HS-27A (cell line): ENCODE measurements around the gene BEST2.
"Not testable (repeated sequence)": the region's sequence is repeated elsewhere in the genome, so short reads cannot be mapped to it uniquely, and the experiment has no call there.

ENCODE experiments used
- DNase-seq: peaks from one replicate; pipeline ENCODE4 v3.0.0-alpha.2; 2012; ENCODE audit warnings: low read depth, missing footprints

Gene BEST2

DNA sequence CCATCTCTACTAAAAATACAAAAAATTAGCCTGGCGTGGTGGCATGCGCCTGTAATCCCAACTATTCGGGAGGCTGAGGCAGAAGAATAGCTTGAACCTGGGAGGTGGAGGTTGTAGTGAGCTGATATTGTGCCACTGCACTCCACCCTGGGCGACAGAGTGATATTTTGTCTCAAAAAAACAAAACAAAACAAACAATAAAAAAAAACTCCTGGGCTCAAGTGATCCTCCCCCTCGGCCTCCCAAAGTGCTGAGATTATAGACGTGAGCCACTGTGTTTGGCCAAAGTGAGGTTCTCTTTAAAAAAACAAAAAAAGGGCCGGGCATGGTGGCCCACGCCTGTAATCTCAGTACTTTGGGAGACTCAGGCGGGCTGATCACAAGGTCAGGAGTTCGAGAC is 35.9 kb downstream of the BEST2 start:
- no peak for DNase-seq

DNA sequence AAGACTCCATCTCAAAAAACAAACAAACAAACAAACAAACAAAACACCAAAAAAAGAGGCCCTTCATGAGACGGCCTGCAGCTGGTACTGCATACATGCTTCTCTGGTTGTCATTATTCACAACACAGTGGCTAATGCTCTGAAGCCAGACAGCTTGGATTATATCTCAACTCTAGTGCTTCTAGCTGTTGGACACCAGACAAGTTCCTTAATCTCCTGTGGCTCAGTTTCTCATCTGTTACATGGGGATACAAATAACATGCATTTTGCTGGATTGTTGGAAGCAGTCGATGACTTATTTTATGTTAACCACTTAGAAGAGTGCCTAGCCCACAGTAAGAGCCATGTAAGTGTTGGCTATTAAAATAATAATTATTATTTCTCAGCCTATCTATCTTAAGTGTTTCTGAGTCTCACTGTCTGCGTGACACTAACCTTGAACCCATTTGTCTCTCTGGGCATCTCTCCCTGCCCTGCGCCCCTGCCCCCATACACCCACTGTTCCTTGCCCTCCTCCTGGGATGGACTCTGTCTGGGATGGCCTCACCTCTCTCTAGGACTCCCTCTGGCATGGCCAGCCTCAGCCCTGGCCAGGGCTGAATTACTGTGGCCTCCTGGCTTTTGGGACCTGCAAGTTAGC is 36.6 kb downstream of the BEST2 start:
- no peak for DNase-seq

DNA sequence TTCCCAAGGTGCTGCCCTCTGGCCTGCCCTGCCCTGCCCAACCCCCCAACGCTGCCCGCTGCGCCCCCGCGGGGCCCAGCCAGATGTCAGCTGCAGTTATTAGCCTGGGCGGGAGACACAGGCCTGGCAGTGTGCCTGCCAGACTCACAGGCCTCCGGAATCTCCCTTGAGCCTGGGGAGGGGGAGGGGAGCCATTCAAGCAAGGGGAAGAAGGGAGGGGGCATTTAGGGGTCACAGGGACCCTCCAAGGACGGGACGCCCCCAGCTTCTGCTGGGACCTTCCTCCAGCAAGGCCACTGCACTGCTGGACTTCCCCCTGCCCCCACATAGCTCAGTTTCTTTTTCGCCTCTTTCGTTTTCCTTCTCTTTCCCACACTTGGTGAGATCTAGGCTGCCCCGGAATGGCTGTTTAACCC is 37.1 kb downstream of the BEST2 start:
- no peak for DNase-seq

DNA sequence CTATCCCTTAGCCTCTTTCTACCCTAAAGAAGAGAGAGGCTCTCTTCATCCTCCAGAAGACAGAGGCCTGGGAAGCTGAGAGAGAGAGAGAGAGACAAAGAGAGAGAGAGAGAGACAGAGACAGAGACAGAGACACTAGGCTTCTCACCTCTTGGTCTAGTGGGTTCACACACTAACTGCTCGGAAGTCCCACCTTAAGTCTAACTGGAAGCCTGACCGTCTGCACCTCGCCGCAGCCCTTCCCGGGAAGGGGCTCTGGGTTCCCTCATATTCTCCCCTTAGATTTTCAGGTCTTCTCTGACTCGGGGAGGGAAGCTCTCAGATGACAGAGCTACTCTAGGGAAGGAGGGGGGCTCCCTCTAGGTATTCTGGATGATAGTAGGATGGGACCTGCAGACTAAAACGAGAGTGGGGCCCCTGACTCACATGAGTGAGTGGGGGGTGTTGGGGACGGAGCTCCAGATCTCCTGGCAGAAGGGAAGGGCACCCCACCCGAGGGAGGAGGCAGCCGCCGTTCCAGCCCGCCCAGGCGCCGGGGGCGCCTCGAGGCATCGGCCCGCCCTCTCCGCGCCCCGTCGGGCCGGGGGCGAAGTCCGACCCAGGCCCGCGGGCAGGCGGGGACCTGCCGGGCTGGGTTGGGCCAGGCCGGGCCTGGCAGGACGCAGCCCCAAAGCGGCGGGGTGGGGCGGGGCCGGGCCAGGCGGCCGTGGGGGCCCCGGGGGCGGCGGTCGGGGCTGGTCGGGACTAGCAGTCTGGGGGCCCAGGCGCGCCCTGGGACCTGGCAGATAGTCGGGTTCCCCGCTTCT is 37.7 kb downstream of the BEST2 start:
- no peak for DNase-seq

DNA sequence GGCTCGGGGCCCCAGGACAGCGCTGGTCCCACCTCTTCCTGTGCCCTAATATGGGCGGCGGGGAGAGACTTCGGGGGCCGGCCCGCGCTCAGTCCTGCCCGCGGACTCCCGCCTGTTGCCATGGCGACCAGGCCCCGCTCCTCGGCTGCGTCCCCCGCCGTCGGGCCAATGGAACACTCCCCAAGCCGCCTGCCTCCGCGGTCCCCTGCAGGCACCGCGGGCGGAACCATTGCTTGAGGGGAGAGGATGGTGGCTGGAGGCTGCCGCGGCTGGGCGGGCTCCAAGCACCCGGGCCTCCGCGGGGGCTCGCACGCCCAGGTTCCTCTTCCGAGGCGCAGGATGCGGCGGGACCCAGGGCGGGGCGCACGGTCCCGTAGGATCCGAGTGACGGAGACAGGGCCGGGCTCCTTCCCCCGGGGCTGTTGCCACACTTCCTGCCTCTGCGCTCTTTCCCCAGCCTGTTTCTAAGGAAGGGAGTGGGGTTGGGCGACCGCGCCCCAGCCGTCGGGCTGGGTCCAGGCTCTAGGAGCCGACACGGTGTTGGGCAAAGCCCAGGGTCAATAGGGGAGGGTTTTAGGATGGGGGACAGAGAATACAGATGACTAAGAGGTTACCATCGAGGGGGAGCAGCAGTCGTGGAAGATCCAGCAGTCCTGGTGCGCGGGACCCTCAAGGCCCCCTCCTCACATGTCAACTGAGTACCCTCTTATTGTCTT is 38.5 kb downstream of the BEST2 start:
- DNase-seq = no peak

DNA sequence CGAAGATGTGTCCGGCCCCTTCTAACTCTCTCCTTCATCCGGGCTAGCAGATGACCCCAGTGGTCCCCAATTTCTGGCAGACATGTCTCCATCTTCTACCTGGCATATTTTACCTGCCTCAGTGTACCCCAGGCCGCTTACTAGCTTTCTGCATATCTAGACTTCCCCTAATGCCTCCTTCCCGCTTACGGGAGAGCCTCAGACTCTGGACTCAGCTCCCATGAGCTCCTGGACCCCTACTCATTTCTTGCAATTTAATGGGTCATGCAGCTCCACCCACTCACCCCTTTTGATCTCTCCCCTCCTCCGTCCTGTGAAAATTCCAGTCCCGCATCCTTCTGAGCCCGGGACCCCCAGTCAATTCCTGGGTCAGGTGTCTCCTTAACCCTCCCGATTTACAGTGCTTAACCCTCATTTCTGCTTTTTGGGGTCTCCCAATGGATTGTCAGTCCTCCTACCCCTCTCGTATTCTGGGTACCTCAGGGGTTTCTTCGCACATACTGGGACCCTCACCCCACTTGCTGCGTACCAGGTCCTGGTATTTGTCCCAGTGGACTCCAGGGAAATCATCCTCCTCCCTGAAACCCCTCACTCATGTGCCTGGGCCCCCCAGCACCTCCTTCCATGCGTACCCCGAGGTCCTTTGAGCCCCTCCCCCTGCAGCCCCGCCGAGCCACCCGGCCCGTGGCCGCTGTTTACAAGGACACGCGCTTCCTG is 39.2 kb downstream of the BEST2 start:
- no peak for DNase-seq

DNA sequence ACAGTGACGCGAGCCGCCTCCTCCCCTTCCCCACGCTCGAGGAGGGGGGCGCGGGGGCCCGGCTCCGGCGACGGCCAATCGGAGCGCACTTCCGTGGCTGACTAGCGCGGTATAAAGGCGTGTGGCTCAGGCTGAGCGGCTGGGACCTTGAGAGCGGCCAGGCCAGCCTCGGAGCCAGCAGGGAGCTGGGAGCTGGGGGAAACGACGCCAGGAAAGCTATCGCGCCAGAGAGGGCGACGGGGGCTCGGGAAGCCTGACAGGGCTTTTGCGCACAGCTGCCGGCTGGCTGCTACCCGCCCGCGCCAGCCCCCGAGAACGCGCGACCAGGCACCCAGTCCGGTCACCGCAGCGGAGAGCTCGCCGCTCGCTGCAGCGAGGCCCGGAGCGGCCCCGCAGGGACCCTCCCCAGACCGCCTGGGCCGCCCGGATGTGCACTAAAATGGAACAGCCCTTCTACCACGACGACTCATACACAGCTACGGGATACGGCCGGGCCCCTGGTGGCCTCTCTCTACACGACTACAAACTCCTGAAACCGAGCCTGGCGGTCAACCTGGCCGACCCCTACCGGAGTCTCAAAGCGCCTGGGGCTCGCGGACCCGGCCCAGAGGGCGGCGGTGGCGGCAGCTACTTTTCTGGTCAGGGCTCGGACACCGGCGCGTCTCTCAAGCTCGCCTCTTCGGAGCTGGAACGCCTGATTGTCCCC is 39.9 kb downstream of the BEST2 start, which contains the start of gene JUNB:
TSS of gene JUNB (plus strand) at position 142 of the 706 bp plus-strand sequence. CDS start at position 428, 286 bp downstream.
- no peak for DNase-seq

DNA sequence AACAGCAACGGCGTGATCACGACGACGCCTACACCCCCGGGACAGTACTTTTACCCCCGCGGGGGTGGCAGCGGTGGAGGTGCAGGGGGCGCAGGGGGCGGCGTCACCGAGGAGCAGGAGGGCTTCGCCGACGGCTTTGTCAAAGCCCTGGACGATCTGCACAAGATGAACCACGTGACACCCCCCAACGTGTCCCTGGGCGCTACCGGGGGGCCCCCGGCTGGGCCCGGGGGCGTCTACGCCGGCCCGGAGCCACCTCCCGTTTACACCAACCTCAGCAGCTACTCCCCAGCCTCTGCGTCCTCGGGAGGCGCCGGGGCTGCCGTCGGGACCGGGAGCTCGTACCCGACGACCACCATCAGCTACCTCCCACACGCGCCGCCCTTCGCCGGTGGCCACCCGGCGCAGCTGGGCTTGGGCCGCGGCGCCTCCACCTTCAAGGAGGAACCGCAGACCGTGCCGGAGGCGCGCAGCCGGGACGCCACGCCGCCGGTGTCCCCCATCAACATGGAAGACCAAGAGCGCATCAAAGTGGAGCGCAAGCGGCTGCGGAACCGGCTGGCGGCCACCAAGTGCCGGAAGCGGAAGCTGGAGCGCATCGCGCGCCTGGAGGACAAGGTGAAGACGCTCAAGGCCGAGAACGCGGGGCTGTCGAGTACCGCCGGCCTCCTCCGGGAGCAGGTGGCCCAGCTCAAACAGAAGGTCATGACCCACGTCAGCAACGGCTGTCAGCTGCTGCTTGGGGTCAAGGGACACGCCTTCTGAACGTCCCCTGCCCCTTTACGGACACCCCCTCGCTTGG is 40.7 kb downstream of the BEST2 start:
- no peak for DNase-seq

DNA sequence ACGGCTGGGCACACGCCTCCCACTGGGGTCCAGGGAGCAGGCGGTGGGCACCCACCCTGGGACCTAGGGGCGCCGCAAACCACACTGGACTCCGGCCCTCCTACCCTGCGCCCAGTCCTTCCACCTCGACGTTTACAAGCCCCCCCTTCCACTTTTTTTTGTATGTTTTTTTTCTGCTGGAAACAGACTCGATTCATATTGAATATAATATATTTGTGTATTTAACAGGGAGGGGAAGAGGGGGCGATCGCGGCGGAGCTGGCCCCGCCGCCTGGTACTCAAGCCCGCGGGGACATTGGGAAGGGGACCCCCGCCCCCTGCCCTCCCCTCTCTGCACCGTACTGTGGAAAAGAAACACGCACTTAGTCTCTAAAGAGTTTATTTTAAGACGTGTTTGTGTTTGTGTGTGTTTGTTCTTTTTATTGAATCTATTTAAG is 41.3 kb downstream of the BEST2 start:
- no peak for DNase-seq

DNA sequence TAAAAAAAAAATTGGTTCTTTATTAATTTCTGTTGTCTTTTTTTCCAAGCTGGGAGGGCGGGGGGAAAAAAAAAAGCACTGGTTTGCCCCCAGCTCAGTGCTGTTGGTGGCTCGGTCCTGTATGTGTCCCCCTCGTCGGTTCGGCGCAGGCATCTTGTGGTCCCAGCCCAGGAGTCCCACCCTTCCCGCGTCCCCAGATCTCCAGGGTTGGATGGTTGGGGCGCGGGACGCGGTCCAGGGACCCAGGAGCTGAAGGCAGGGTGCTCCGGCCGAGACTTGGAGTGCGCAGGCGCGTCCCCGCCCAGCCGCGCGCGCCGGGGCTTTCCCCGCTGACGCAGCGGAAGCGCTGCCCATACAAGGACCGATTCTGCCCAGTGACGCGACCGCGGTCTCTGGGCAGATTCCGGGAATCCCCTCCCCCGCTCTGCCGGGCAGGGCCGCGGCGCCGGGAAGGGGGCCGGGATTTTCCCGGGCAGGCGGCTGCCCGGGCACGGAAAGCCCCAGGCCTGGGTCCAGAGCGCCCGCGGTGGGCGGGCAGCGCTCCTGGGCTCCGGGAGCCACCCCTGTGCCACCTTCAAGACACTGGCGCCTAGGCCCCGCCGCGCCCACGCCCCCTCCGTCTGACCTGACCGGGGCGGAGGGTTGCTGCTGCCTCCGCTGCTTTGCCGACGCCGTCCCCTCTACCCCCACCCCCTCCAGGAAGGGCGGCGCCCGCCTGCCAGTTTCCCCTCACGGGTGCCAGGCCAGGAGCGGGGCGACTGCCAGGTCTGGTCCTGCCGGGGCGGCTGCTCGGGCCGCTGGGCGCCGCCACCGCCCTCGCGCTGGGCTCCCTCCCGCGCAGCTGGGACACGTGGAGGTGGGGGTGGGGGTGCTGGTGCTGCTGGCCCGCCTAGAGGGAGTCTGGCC is 42.0 kb downstream of the BEST2 start:
- no peak for DNase-seq

DNA sequence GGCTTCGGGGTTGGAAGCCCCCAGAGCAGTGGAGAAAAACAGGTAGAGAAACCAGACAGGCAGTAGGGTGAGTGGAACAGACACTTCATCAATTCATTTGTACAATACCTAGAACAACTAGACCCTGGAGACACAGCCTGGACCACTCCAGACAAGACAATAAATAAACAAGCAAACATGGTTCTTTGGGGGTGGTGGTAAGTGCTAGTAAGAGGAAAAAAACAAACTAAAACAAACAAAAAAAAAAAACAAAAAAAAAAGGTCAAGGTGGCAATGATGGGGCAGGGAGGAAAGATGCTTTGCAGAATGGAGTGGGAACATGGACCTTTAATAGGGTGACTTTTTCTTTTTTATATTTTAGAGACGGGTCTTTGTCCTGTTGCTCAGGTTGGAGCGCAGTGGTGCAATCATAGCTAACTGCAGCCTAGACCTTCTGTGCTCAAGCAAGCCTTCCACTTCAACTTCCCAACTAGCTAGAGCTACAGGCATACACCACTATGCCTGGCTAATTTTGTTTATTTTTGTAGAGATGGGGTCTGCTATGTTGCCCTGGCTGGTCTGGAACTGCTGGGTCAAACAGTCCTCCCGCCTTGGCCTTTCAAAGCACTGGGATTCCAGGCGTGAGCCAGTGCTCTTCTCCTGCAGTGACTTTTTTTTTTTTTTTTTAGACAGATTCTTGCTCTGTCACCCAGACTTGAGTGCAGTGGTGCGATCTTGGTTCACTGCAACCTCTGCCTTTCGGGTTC is 42.8 kb downstream of the BEST2 start:
- DNase-seq = no peak

DNA sequence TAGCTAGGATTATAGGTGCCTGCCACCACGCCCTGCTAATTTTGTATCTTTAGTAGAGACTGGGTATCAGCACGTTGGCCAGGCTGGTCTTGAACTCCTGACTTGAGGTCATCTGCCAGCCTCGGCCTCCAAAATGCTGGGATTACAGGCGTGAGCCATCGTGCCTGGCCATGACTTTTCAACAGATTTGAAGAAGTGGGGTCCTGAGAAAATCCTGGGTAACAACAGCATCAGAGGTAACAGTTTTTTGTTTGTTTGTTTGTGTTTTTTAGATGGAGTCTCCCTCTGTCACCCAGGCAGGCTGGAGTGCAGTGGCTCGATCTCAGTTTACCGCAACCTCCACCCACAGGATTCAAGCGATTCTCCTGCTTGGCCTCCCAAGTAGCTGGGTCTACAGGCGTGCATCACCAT is 43.4 kb downstream of the BEST2 start:
- DNase-seq = no peak

DNA sequence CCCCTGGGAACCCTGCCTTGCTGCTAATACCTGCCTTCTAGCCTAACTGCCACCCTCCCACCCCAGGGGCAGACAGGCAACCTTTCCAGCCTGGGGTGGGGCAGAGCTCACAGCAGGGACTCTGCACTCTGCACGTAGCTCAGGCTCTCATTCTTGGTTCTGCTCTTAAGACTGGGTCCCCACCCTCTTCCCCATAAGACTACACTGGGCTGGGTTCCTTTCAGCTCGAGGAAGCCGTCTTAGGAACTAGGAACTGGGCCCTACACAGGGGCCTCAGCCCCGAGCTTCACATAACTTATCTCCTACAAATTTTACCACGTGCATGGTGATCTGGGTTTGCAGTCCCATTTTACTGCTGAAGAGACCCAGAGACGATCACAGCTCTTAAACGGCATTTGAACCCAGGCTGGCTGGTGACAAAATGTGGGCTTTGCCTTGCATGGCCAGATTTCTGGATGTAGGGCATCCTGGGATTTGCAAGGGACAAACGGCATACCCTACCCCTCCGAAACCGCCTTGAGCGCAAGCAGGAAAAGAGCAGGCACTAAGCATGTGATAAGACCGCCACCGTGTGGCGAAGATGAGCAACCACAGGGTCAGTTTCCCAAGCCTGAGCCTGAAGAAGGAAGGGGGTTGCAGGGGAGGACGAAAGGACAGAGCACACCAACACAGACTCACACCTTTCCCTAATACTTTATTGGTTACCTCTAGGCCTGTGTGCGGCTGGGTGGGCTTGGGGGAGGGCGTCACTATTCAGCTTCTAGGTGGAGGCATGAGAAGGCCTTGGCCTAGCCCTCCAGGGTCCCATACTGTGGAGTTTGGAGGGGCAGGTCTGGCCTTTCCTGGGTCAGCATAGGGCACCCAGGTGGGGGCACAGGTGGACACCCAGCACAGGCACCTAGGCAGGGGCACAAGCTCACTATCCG is 44.8 kb downstream of the BEST2 start:
- no peak for DNase-seq

DNA sequence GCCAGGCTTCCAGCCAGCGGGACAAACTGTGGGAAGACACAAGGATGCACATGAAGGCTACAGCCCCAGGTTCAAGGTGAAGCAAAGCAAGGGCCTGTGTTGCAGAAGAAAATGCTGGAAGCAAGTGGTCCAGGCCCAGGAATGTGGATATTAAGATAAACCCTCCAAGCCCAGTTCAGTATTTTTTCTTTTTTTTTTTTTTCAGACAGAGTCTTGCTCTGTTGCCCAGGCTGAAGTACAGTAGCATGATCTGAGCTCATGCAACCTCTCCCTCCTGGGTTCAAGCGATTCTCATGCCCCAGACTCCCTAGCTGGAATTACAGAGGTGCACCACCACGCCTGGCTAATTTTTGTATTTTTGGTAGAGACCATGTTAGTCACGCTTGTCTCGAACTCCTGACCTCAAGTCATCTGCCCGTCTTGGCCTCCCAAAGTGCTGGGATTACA is 45.6 kb downstream of the BEST2 start:
- DNase-seq = no peak

DNA sequence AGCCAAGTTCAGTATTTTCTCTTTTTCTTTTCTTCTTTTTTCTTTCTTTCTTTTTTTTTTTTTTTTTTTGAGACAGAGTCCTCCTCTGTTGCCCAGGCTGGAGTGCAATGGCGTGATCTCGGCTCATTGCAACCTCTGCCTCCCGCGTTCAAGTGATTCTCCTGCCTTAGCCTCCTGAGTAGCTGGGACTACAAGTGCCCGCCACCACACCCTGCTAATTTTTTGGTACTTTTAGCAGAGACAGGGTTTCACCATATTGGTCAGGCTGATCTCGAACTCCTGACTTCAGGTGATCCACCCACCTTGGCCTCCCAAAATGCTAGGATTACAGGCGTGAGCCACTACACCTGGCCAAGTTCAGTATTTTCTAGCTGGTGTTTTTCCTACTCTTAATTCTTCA is 46.0 kb downstream of the BEST2 start:
- not testable (repeated sequence) for DNase-seq

DNA sequence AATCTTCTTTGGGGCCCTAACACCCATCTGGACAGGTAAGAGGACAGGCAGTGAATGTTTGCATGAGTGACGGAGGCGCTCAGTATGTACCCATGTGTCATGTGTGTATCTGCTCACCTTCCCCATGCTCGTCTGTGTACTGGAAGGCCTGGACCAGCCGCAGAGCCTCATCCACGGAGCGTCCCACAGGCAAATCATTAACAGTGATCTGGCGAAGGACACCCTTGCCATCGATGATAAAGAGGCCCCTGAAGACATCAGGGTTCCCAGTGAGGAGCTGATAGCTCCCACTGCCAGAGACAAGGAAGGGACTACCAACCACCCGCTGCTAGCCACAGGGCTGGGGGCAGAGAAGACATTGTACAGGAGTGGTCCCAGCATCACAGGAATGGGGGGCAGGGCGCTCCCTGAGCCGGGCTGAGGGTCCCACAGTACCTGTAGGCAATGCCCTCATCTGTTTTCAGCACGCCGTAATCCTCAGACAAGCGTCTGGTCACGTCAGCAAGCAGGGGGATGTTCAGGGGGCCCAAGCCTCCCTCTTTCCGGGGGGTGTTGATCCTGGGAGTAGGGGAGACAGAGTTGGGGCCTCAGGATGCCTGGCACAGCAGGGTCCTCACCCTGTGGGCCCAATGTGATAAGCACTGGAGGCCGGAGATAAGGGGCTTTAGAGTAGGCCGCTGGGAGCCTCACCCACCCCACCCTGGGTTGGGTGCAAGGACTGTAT is 48.3 kb downstream of the BEST2 start:
- no peak for DNase-seq

DNA sequence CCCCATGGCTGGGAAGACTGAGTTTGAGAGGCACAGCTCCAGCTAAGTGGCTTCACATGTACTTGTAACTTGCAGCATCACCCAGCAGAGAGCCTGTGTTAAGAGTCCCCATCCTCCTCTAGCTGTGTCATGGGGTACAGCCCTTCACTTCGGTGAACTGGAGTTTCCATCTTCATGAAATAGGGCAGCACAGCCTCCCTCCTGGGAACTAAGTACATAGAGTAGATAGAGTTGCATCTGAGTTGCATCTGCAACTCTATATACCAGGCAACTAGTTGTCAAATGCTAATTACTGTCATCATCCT is 48.8 kb downstream of the BEST2 start:
- DNase-seq = no peak
